HepG2 (cell line): Measurements from ENCODE around the gene PRKCE. TPM values are rescaled to one million over a fixed set of nuclear protein-coding genes. Genes with fewer than 3 reads are reported as not detected.

ENCODE experiments used
- ATAC-seq: fragments of 200-7000 bp; cut with Tn5 transposase; 3 replicates; pipeline ENCODE4 v1.9.1; 2020; ENCODE audit warnings: mild to moderate bottlenecking, moderate library complexity
- BruUV-seq: library from RNA; stranded (reverse); fragments of 400-500 nt; replicated peaks from 2 replicates; lab custom pipeline; 2021; lab: Mats Ljungman, UMichigan
- CTCF ChIA-PET: fragments of 300-600 bp; formaldehyde crosslinking; extraction: SDS; loops from one replicate; lab custom pipeline; 2021; ENCODE audit warnings: low total read pairs, inconsistent platforms, low intra/inter-chr PET ratio; lab: Yijun Ruan, JAX
- POLR2A ChIA-PET: fragments of 350-600 bp; sonication (Branson Sonifier 250); formaldehyde crosslinking; loops from one replicate; lab custom pipeline; 2020; ENCODE audit warnings: antibody characterized with exemption, inconsistent platforms; lab: Yijun Ruan, JAX
- DNase-seq: peaks from one replicate; pipeline ENCODE4 v3.0.0-alpha.2; 2015; ENCODE audit warnings: low spot score
- FAIRE-seq: peaks from 3 replicates; lab custom pipeline; 2011; peaks lifted over from hg19 to GRCh38; lab: Jason Lieb, UNC
- H2AFZ ChIP-seq: one replicate; pipeline ENCODE4 v1.6.1; 2011; ENCODE audit warnings: low read length, inconsistent platforms
- H3K27ac ChIP-seq: fragments of 300-600 bp; 3 replicates; pipeline ENCODE4 v1.8.0; 2011; ENCODE audit warnings: mixed run types, mild to moderate bottlenecking, mixed read lengths, low read length, inconsistent platforms; ENCODE audit not compliant: insufficient read depth; ENCODE audit errors: extremely low read length
- H3K27me3 ChIP-seq, 2 experiments: fragments of 200-600 bp in 1 of 2; 2 replicates in 1 of 2; 3 replicates in 1 of 2; pipeline versions ENCODE4 v1.6.0 to v1.8.0; 2011; ENCODE audit warnings: low read length in 2 of 2, mild to moderate bottlenecking in 2 of 2, moderate library complexity in 2 of 2, inconsistent platforms in 1 of 2; ENCODE audit not compliant: insufficient read depth in 2 of 2, control insufficient read depth in 1 of 2
- H3K36me3 ChIP-seq, 2 experiments: fragments of 200-600 bp in 1 of 2; replicated peaks in 1 of 2; 2 replicates in 1 of 2; 3 replicates in 1 of 2; pipeline versions ENCODE4 v1.5.1 to v1.8.0; 2011; ENCODE audit warnings: low read length in 2 of 2, inconsistent platforms in 1 of 2; ENCODE audit not compliant: insufficient read depth in 2 of 2, control insufficient read depth in 1 of 2
- H3K4me1 ChIP-seq: 2 replicates; pipeline ENCODE4 v1.5.1; 2012; ENCODE audit warnings: low read length, inconsistent platforms; ENCODE audit not compliant: insufficient read depth
- H3K4me2 ChIP-seq: 2 replicates; pipeline ENCODE4 v1.6.0; 2011; ENCODE audit warnings: low read depth, low read length, inconsistent platforms
- H3K4me3 ChIP-seq, 3 experiments: fragments of 200-600 bp in 1 of 3; sonication (generic), shearing (Covaris generic) in 1 of 3; replicated peaks in 1 of 3; 2 replicates each; pipeline ENCODE4 v1.5.1; 2011 to 2016; ENCODE audit warnings: low read length in 3 of 3, inconsistent platforms in 2 of 3, low read depth in 2 of 3, mild to moderate bottlenecking in 2 of 3, control low read depth in 1 of 3, mixed read lengths in 1 of 3; ENCODE audit not compliant: insufficient read depth in 1 of 3
- H3K79me2 ChIP-seq: one replicate; pipeline ENCODE4 v1.6.1; 2011; ENCODE audit warnings: low read length, inconsistent platforms; ENCODE audit not compliant: insufficient read depth
- H3K9ac ChIP-seq: 2 replicates; pipeline ENCODE4 v1.6.0; 2011; ENCODE audit warnings: mild to moderate bottlenecking, low read depth, low read length, inconsistent platforms; ENCODE audit not compliant: insufficient read depth
- H3K9me3 ChIP-seq: 2 replicates; pipeline ENCODE4 v1.5.1; 2012; ENCODE audit warnings: mild to moderate bottlenecking, low read length
- H4K20me1 ChIP-seq: 2 replicates; pipeline ENCODE4 v1.6.0; 2011; ENCODE audit warnings: inconsistent platforms, mild to moderate bottlenecking, low read length, moderate library complexity; ENCODE audit not compliant: insufficient read depth
- ARNT ChIP-seq: fragments of 450-650 bp; IDR thresholded peaks from 2 replicates; pipeline ENCODE4 v1.6.1; 2017
- ARNTL ChIP-seq: sonication (generic); formaldehyde crosslinking; IDR thresholded peaks from 2 replicates; pipeline ENCODE4 v1.4.0; 2020; ENCODE audit warnings: mild to moderate bottlenecking, missing genetic modification reagents
- BCL6 ChIP-seq: IDR thresholded peaks from 2 replicates; pipeline ENCODE4 v1.6.1; 2016; ENCODE audit warnings: missing genetic modification reagents, missing compliant biosample characterization
- DPF2 ChIP-seq: sonication (generic); formaldehyde crosslinking; IDR thresholded peaks from 2 replicates; pipeline ENCODE4 v1.4.0; 2020; ENCODE audit warnings: mild to moderate bottlenecking, low read depth, missing genetic modification reagents, borderline replicate concordance
- FOXO1 ChIP-seq: sonication (generic); formaldehyde crosslinking; IDR thresholded peaks from 2 replicates; pipeline ENCODE4 v1.4.0; 2020; ENCODE audit warnings: missing genetic modification reagents
- IRX3 ChIP-seq: sonication (generic); formaldehyde crosslinking; IDR thresholded peaks from 2 replicates; pipeline ENCODE4 v1.8.1; 2023; ENCODE audit warnings: mild to moderate bottlenecking, low read depth, missing genetic modification reagents, borderline replicate concordance
- JDP2 ChIP-seq: sonication (generic); formaldehyde crosslinking; IDR thresholded peaks from 2 replicates; pipeline ENCODE4 v1.8.1; 2022; ENCODE audit warnings: missing genetic modification reagents, borderline replicate concordance
- NCOA5 ChIP-seq: sonication (generic); formaldehyde crosslinking; IDR thresholded peaks from 2 replicates; pipeline ENCODE4 v1.4.0; 2020; ENCODE audit warnings: missing genetic modification reagents
- NKX3-1 ChIP-seq: sonication (generic); formaldehyde crosslinking; IDR thresholded peaks from 2 replicates; pipeline ENCODE4 v1.5.0; 2020; ENCODE audit warnings: missing genetic modification reagents
- POLR2AphosphoS5 ChIP-seq: IDR thresholded peaks from 2 replicates; pipeline ENCODE4 v1.6.1; 2012; ENCODE audit warnings: low read depth, low read length
- RFX1 ChIP-seq: fragments of 450-650 bp; IDR thresholded peaks from 2 replicates; pipeline ENCODE4 v1.6.1; 2017
- RXRA ChIP-seq: sonication (generic); formaldehyde crosslinking; IDR thresholded peaks from 2 replicates; pipeline ENCODE4 v1.5.1; 2020; ENCODE audit warnings: missing genetic modification reagents
- XRCC5 ChIP-seq: fragments of 200-400 bp; formaldehyde crosslinking; optimal IDR thresholded peaks from 2 replicates; pipeline ENCODE3; 2017; ENCODE audit warnings: mild to moderate bottlenecking, low read length
- ZC3H13 ChIP-seq: sonication (generic); formaldehyde crosslinking; IDR thresholded peaks from 2 replicates; pipeline ENCODE4 v1.8.1; 2023; ENCODE audit warnings: mild to moderate bottlenecking, missing genetic modification reagents, moderate library complexity
- ZNF343 ChIP-seq: sonication (generic); formaldehyde crosslinking; IDR thresholded peaks from 2 replicates; pipeline ENCODE4 v1.4.0; 2020; ENCODE audit warnings: mild to moderate bottlenecking, missing genetic modification reagents
- ZNF558 ChIP-seq: sonication (generic); formaldehyde crosslinking; IDR thresholded peaks from 2 replicates; pipeline ENCODE4 v1.9.0; 2022; ENCODE audit warnings: mild to moderate bottlenecking, missing genetic modification reagents, borderline replicate concordance
- ZNF570 ChIP-seq: sonication (generic); formaldehyde crosslinking; IDR thresholded peaks from 2 replicates; pipeline ENCODE4 v1.4.0; 2020; ENCODE audit warnings: mild to moderate bottlenecking, missing genetic modification reagents, borderline replicate concordance
- ZNF879 ChIP-seq: sonication (generic); formaldehyde crosslinking; IDR thresholded peaks from 2 replicates; pipeline ENCODE4 v1.8.1; 2023; ENCODE audit warnings: missing genetic modification reagents
- WGBS: methylation state at CpG from one replicate; pipeline ENCODE4 v1.1.6; 2017; ENCODE audit warnings: low lambda C conversion rate; 5-methylcytosine and 5-hydroxymethylcytosine counted together
- in situ Hi-C: cut with HindIII; loops from 2 replicates; pipeline ENCODE4 v1.10.0; 2017; ENCODE audit warnings: low pct_unique_long_range_greater_than_20kb; ENCODE audit not compliant: extremely low pct_ligation_motif_present
- intact Hi-C: fragments of 100-400 bp; cut with micrococcal nuclease; formaldehyde crosslinking; loops from one replicate; pipeline ENCODE4 v1.10.0; 2022; ENCODE audit not compliant: unreplicated experiment
- polyA plus RNA-seq, 8 experiments: library from polyadenylated mRNA; depleted of rRNA in 3 of 8; stranded (reverse) in 7 of 8; unstranded in 1 of 8; fragments of >200 nt; fragmentation: Illumina TruSeq in 4 of 8; extraction: Trizol in 4 of 8; gene quantifications; 2 replicates each; pipeline versions ENCODE4 v1.2.1 to v1.2.3, GENCODE V29; 2011 to 2016; ENCODE audit warnings: low read depth in 4 of 8, missing spikeins in 1 of 8, mixed read lengths in 1 of 8; ENCODE audit not compliant: insufficient read depth in 1 of 8
- total RNA-seq, 5 experiments: library from RNA; depleted of rRNA; stranded (reverse); fragments of >200 nt; fragmentation: Illumina TruSeq; extraction: Trizol; gene quantifications; 2 replicates each; pipeline ENCODE4 v1.2.3, GENCODE V29; 2016; ENCODE audit warnings: low read depth in 1 of 5
- TF ChIP-seq, protein P1 (sequence below): sonication (generic); formaldehyde crosslinking; IDR thresholded peaks from 2 replicates; pipeline ENCODE4 v1.5.0; 2020; ENCODE audit warnings: missing genetic modification reagents

PRKCE gene
- total and polyA plus RNA-seq, 2 of the 13 experiments (the other 11 are each of a cell fraction or from before 2014, with no cell fraction given), result 1.0 to 3.9 TPM

DNA sequence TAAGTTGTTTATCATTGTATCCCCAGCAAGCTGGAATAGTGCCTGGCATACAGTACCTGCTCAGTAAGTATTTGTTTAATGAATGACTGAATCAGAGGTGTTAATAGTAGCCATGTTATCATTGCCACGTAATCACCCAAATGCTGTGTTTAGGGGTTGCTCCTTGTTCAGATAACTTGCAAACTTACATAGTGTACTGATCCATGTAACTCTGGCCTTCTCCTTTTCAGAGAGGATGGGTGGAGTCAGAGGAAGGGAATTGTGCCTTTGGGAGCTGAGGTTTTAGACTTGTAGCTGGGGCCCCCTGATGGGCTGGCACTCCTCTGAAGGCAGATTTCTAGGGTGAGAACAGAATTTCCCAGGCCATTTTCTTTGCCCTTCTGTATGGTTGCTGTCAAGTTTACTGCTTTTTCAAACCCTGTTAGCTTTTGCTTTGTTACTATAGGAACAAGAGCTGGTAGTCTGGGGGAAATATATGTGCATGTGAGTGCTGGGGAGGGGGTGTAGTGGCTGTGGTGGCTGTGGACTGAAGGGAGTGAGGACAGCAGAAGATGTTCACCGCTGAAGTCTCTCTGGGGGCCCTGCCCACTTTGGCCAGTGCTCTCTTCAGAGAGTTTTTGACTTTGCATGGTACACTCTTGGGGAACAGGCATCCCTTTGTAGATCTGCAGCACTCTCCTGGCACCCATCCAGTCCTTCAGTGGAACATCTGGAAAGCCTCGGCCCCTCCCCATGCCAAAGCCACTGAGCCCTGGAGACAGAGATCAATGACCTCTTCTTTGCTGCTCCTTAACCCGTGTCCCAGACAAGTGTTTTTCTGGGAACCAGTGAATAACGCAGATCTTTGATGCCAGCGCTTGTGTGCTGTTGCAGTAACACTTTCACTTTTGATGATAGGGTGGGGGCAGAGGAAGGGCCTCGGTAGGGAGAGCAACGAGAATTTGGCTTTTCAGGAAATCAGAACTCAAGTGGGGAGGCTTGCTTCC lies 209.0 kb downstream of the PRKCE start:
- BruUV-seq, result no TSS peak
- no peak for FAIRE-seq
- 23% methylated on average over 8 of the region's 8 CpGs for WGBS
- Histone ChIP-seq H2AFZ (no peak overlapping the region), H3K27me3 (no peaks in the 10 kb centered on the region), H3K9ac (no peak overlapping the region), H3K4me1 (0 out of 2 replicates have a peak, but pooled peaks cover 8% of the 10 kb centered on the region), H3K79me2 (no peaks in the 10 kb centered on the region), H3K4me2 (peak overlapping the region; percentile 34; the same call in 1 of the 2 replicates), H3K27ac (no peak overlapping the region), H4K20me1 (no peaks in the 10 kb centered on the region), H3K4me3 (peak overlapping the region in 1 of 3 experiments; percentile 8; a peak in 1 of 6 replicates), H3K9me3 (no peaks in the 10 kb centered on the region), H3K36me3 (no peaks in the 10 kb centered on the region)
- TF ChIP-seq ZC3H13 (CRISPR knock-in tag) (no peak), RFX1 (0 out of 2 replicates have a peak, but pooled peaks have one; percentile 4), XRCC5 (peak; percentile 63), RXRA (CRISPR knock-in tag) (peak; percentile 49; the same call in 1 of the 2 replicates), ARNT (no peak), BCL6 (CRISPR knock-in tag) (peak; percentile 67), DPF2 (CRISPR knock-in tag) (no peak)
- CTCF ChIA-PET, result no interaction called here
- ATAC-seq, result peak; percentile 72
- in situ Hi-C loops (no loop called here), intact Hi-C loops (no loop called here)
- POLR2A ChIA-PET, result no interaction called here
- peak; percentile 16 for DNase-seq

DNA sequence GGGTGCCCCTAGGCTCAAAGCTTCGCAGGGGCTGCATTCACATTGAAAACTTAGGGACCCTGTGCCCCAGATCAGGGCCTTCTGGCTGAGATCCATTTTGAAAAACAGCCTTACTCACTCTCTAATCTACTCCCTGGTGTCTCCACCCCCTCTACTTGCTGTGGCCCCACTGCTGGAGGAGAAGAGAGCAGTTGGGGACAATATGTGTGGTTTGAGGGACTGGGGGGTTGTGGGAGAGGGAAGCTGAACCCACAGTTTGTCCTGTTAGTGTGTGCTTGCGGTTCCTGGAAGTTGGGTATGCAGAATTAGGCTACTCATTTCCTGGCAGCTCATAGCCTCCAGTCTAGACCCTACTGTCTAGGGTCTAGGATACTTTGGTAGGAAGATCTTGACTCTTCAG lies 211.4 kb downstream of the PRKCE start:
- POLR2A ChIA-PET, result no interaction called here
- H2AFZ ChIP-seq, result no peak overlapping the region
- no peaks in the 10 kb centered on the region for H4K20me1 ChIP-seq
- FAIRE-seq, result no peak
- in situ Hi-C loops (no loop called here), intact Hi-C loops (no loop called here)
- H3K4me3 ChIP-seq, result no peak overlapping the region
- CTCF ChIA-PET, result no interaction called here
- DNase-seq, result no peak
- no peak for ATAC-seq
- BruUV-seq, result no TSS peak
- no peak overlapping the region for H3K27ac ChIP-seq
- H3K9ac ChIP-seq, result no peak overlapping the region
- 85% methylated on average over 2 of the region's 2 CpGs for WGBS
- H3K27me3 ChIP-seq, result no peaks in the 10 kb centered on the region
- no peaks in the 10 kb centered on the region for H3K79me2 ChIP-seq
- no peaks in the 10 kb centered on the region for H3K36me3 ChIP-seq
- no peak overlapping the region for H3K4me2 ChIP-seq
- H3K9me3 ChIP-seq, result no peaks in the 10 kb centered on the region
- H3K4me1 ChIP-seq, result 0 out of 2 replicates have a peak, but pooled peaks cover 8% of the 10 kb centered on the region
- TF ChIP-seq, protein P1, sequence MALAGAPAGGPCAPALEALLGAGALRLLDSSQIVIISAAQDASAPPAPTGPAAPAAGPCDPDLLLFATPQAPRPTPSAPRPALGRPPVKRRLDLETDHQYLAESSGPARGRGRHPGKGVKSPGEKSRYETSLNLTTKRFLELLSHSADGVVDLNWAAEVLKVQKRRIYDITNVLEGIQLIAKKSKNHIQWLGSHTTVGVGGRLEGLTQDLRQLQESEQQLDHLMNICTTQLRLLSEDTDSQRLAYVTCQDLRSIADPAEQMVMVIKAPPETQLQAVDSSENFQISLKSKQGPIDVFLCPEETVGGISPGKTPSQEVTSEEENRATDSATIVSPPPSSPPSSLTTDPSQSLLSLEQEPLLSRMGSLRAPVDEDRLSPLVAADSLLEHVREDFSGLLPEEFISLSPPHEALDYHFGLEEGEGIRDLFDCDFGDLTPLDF, result no peak
- TF ChIP-seq POLR2AphosphoS5 (no peak), ZNF343 (CRISPR knock-in tag) (no peak), NCOA5 (CRISPR knock-in tag) (no peak), JDP2 (CRISPR knock-in tag) (no peak), FOXO1 (CRISPR knock-in tag) (no peak), ZNF558 (no peak), IRX3 (no peak), ARNTL (CRISPR knock-in tag) (no peak), ZNF570 (CRISPR knock-in tag) (no peak), NKX3-1 (CRISPR knock-in tag) (no peak), ZNF879 (no peak)
